Vagina (tissue), 2 donors: Measurements from ENCODE around the gene PEX10.

Experiments used
- POLR2A ChIP-seq, 2 donors: fragments of 450-650 bp; IDR thresholded peaks; one replicate each; pipeline ENCODE4 v1.6.1; 2017; ENCODE audit warnings: antibody characterized with exemption in 2 of 2, mild to moderate bottlenecking in 2 of 2, moderate library complexity in 2 of 2
- POLR2AphosphoS5 ChIP-seq, 2 donors: sonication (generic); formaldehyde crosslinking; IDR thresholded peaks; one replicate each; pipeline ENCODE4 v1.9.0; 2017; ENCODE audit warnings: antibody characterized with exemption in 2 of 2, mild to moderate bottlenecking in 2 of 2, low read depth in 1 of 2; ENCODE audit not compliant: insufficient read depth in 1 of 2
- TF ChIP-seq, protein P1 (sequence below), 3 experiments: fragments of 450-650 bp in 2 of 3; fragments of 200-600 bp in 1 of 3; sonication (generic) in 1 of 3; IDR thresholded peaks; one replicate each; pipeline ENCODE4 v1.5.1; 2017 to 2019; ENCODE audit warnings: antibody characterized with exemption in 3 of 3, mild to moderate bottlenecking in 2 of 3, moderate library complexity in 2 of 3

DNA sequence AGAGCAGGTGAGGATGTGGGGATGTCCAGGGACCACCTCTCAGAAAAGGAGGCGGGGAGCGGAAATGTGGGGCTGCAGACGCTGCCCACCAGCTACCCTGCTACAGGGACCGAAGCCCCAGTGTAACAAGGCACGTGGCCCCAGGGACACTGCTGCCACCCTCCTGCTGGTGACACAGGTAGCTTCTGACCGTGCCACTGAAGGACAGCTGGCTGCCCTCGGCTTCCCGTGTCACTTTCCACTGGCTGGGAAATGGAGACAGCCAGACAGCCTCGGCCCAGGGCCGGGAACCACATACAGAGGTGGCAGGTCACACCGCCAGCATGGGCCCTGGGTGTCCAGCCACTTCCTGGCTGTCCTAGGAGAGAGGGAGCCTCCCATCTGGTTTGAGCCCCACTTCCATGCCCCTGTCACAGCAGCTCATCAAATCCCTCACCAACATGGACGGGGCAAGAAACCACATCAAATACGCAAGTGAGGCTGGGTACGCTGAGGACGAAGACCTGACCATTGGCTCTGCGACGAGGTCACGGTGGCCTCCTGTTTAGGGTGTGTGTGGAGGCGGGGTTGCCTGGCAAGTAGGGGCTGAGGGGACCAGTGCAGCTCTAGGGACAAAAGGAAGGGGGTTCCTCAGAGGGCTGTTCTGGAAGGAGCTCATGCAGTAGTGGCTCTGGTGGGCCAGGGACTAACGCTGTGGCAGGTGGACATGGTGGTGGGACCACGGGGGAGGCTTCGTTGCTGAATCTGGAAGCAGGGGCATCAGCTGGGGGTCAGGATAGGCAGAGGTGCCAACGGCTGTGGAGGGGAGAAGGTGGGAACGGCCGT lies 5.0 kb downstream of the PEX10 start:
- TF ChIP-seq POLR2A (IDR thresholded peaks at IDR 0.05) (no peak), POLR2AphosphoS5 (IDR thresholded peaks at IDR 0.05; ENCODE audit: insufficient read depth in 1 of 2, low read depth in 1 of 2) (no peak)
- TF ChIP-seq, protein P1, sequence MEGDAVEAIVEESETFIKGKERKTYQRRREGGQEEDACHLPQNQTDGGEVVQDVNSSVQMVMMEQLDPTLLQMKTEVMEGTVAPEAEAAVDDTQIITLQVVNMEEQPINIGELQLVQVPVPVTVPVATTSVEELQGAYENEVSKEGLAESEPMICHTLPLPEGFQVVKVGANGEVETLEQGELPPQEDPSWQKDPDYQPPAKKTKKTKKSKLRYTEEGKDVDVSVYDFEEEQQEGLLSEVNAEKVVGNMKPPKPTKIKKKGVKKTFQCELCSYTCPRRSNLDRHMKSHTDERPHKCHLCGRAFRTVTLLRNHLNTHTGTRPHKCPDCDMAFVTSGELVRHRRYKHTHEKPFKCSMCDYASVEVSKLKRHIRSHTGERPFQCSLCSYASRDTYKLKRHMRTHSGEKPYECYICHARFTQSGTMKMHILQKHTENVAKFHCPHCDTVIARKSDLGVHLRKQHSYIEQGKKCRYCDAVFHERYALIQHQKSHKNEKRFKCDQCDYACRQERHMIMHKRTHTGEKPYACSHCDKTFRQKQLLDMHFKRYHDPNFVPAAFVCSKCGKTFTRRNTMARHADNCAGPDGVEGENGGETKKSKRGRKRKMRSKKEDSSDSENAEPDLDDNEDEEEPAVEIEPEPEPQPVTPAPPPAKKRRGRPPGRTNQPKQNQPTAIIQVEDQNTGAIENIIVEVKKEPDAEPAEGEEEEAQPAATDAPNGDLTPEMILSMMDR (IDR thresholded peaks at IDR 0.05): no peak
